NCI-H2029 treated with DMSO at 0.1 percent for 48 hours (cell line): ENCODE results near the gene TSPAN19.
"Not testable (repeated sequence)": the region's sequence is repeated elsewhere in the genome, so short reads cannot be mapped to it uniquely, and the experiment has no call there.

Experiments
- DNase-seq: peaks from one replicate; lab custom pipeline; 2025; lab: John Stamatoyannopoulos, UW

The TSPAN19 gene

GRCh38 chr12:85036234-85036707, at the start of gene TSPAN19, which contains the start of gene LRRIQ1:
Gene TSPAN19 (minus strand): TSS chr12:85036277. CDS start chr12:85029946, 6,331 bp downstream.
Gene LRRIQ1 (plus strand): TSS chr12:85036351. CDS start chr12:85038177, 1,826 bp downstream.
- DNase-seq: peak; percentile 60

GRCh38 chr12:85085066-85085465, 49.0 kb upstream of the TSPAN19 start:
- DNase-seq: no peak

- DNase-seq: peak; percentile 66
These were observed 40.8 kb upstream of the TSPAN19 start for GRCh38 chr12:85076688-85077430.

- DNase-seq: no peak
These were observed 36.7 kb upstream of the TSPAN19 start for GRCh38 chr12:85072826-85073225.

GRCh38 chr12:85065837-85066482, 29.9 kb upstream of the TSPAN19 start:
- no peak for DNase-seq

GRCh38 chr12:85060916-85061315, 24.8 kb upstream of the TSPAN19 start:
- no peak for DNase-seq

GRCh38 chr12:85059594-85059993, 23.5 kb upstream of the TSPAN19 start:
- no peak for DNase-seq

- DNase-seq: no peak
These were observed 22.3 kb upstream of the TSPAN19 start for GRCh38 chr12:85058339-85058738.

- peak; percentile 15 for DNase-seq
These were observed 21.4 kb upstream of the TSPAN19 start for GRCh38 chr12:85057370-85057963.

GRCh38 chr12:85043829-85044228, 7.8 kb upstream of the TSPAN19 start:
- no peak for DNase-seq

- DNase-seq: no peak
These were observed 5.3 kb upstream of the TSPAN19 start for GRCh38 chr12:85041395-85041794.

- DNase-seq: no peak
These were observed 656 bp upstream of the TSPAN19 start for GRCh38 chr12:85036733-85037132.

- DNase-seq: peak; percentile 22
These were observed 6.6 kb downstream of the TSPAN19 start for GRCh38 chr12:85029456-85029855.

- no peak for DNase-seq
These were observed 18.0 kb downstream of the TSPAN19 start for GRCh38 chr12:85018098-85018497.

- no peak for DNase-seq
These were observed 18.5 kb downstream of the TSPAN19 start for GRCh38 chr12:85017618-85018017.

GRCh38 chr12:85017133-85017532, 18.9 kb downstream of the TSPAN19 start:
- no peak for DNase-seq

- no peak for DNase-seq
These were observed 19.7 kb downstream of the TSPAN19 start for GRCh38 chr12:85016413-85016812.

- no peak for DNase-seq
These were observed 28.2 kb downstream of the TSPAN19 start for GRCh38 chr12:85007836-85008235.

GRCh38 chr12:85006206-85006605, 29.9 kb downstream of the TSPAN19 start:
- no peak for DNase-seq

GRCh38 chr12:85005615-85006014, 30.5 kb downstream of the TSPAN19 start:
- DNase-seq: no peak

- DNase-seq: not testable (repeated sequence)
These were observed 31.0 kb downstream of the TSPAN19 start for GRCh38 chr12:85005047-85005446.

GRCh38 chr12:85004204-85004603, 31.9 kb downstream of the TSPAN19 start:
- no peak for DNase-seq

GRCh38 chr12:85002778-85003296, 33.2 kb downstream of the TSPAN19 start:
- DNase-seq: no peak
